ENCODE data around the gene HMOX2.

GRCh38 chr16:4443271-4443670 is 32.9 kb upstream of the HMOX2 start:
- TF ChIP-seq CTCF (IDR thresholded peaks at IDR 0.05 in 4 of 5, conservative IDR thresholded peaks at IDR 0.05 in 1 of 5): no peak
- TF ChIP-seq POLR2A (IDR thresholded peaks at IDR 0.05): no peak
